Natural killer cell treated with Interleukin-12 subunit alpha and Interleukin-12 subunit beta and Interleukin-15 and Interleukin-18, amount 100 ng/mL, for 72 hours (primary cell): ENCODE data around the gene RBBP6. TPM values are rescaled to one million over a fixed set of nuclear protein-coding genes. Genes with fewer than 3 reads are reported as not detected.
"Not testable (repeated sequence)": the region's sequence is repeated elsewhere in the genome, so short reads cannot be mapped to it uniquely, and the experiment has no call there.

ENCODE experiments used
- ATAC-seq, 2 donors: fragments of 150-1000 bp; cut with Tn5 transposase in 1 of 2; sonication (Bioruptor Pico), chemical (Tn5 transposase) in 1 of 2; 2 replicates each; pipeline ENCODE4 v1.10.0; 2021
- DNase-seq: peaks from one replicate; pipeline ENCODE4 v3.0.0; 2022; ENCODE audit warnings: low spot score
- H3K27ac Mint-ChIP-seq, 2 donors: 1 replicate in 1 of 2; 2 replicates in 1 of 2; pipeline ENCODE4 v1.8.0; 2022; ENCODE audit warnings: mixed read lengths in 2 of 2, mild to moderate bottlenecking in 1 of 2, moderate library complexity in 1 of 2
- H3K27me3 Mint-ChIP-seq, 2 donors: 1 replicate in 1 of 2; 2 replicates in 1 of 2; pipeline ENCODE4 v1.8.0; 2022; ENCODE audit warnings: mixed read lengths in 2 of 2
- H3K36me3 Mint-ChIP-seq: one replicate; pipeline ENCODE4 v1.8.0; 2022; ENCODE audit warnings: mixed read lengths
- H3K4me1 Mint-ChIP-seq, 2 donors: 1 replicate in 1 of 2; 2 replicates in 1 of 2; pipeline ENCODE4 v1.8.0; 2022; ENCODE audit warnings: low read depth in 2 of 2, mixed read lengths in 2 of 2, mild to moderate bottlenecking in 1 of 2
- H3K4me3 Mint-ChIP-seq: one replicate; pipeline ENCODE4 v1.8.0; 2022; ENCODE audit warnings: mixed read lengths
- H3K9me3 Mint-ChIP-seq: 2 replicates; pipeline ENCODE4 v1.8.0; 2022; ENCODE audit warnings: mixed read lengths
- total RNA-seq, 2 donors: library from RNA; stranded (reverse); gene quantifications; one replicate each; pipeline ENCODE4 v1.2.3, GENCODE V29; 2022

RBBP6 gene
- total RNA-seq, 2 donors from 2014 or later = 64.0 to 69.5 TPM

DNA sequence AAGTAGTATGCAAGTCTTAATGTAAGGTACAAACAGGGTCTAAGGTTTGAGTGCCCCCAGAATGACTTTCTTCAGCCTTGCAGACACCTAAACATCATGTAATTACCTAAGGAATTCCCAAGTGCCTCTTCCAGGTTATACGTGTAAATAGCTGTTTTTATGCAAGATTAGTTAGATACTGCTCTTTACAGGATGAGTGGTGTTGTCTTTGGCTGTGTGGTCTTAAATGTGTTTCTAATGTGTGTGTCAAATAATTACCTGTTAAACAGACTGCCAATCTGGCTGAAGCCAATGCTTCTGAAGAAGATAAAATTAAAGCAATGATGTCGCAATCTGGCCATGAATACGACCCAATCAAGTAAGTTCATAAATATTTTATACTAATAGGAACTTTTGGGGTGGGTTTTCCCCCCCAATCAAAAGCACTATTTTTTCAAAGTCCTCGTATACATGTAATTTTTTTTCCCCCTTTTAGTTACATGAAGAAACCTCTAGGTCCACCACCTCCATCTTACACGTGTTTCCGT, 16.0 kb downstream of the RBBP6 start:
- no peak for ATAC-seq
- no peak overlapping the region for H3K4me3 Mint-ChIP-seq
- H3K27ac Mint-ChIP-seq = no peak overlapping the region
- no peak for DNase-seq
- peaks cover 18% of the 10 kb centered on the region for H3K36me3 Mint-ChIP-seq
- no peaks in the 10 kb centered on the region for H3K9me3 Mint-ChIP-seq
- H3K4me1 Mint-ChIP-seq = peaks cover 8% of the 10 kb centered on the region in 2 donors
- H3K27me3 Mint-ChIP-seq = no peaks in the 10 kb centered on the region

DNA sequence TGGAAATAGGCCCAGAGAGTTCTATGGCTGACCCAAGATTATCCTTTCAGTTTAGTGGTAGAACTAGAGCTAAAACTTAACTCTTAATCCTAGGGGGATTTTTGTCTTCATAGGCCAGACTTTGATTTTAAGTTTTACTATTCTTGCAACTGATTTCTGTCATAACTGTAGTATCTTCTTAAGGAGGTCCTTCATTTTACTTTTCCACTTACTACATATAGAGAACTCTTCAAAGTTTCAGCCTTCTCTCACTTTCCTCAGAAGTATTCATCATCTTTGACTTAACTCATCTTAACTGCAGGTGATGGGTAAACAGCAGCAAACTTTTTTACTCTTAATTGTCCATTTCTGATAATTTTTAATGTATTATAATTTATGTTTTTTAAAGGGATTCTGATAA, 23.4 kb downstream of the RBBP6 start:
- Mint-ChIP-seq H3K4me3 (no peak overlapping the region), H3K27me3 (no peaks in the 10 kb centered on the region), H3K9me3 (no peaks in the 10 kb centered on the region), H3K27ac (no peak overlapping the region), H3K4me1 (peaks cover 0 to 9% of the 10 kb centered on the region in 2 donors), H3K36me3 (peaks cover 26% of the 10 kb centered on the region)
- no peak for ATAC-seq
- no peak for DNase-seq

DNA sequence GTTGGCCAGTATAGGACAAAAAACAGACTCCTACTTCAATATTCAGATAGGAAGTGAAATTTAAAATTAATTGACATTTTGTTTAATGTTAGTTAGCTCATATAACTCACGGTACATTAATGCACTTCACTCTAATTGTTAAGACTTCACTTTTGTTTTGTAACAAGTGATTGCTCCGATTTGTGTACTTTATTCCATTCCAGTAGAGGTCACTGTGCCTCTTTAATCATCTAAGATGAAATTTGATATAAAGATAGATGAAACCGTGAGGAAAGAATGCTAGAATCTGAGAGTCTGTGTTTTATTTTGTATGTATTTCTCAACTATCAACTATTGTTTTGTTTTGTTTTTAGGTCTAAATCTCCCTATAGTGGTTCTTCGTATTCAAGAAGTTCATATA, 29.0 kb downstream of the RBBP6 start:
- Mint-ChIP-seq H3K36me3 (peaks cover 57% of the 10 kb centered on the region), H3K9me3 (peaks cover 4% of the 10 kb centered on the region), H3K27ac (no peak overlapping the region), H3K4me1 (peaks cover 0 to 9% of the 10 kb centered on the region in 2 donors), H3K27me3 (no peaks in the 10 kb centered on the region), H3K4me3 (no peak overlapping the region)
- DNase-seq = no peak
- no peak for ATAC-seq

DNA sequence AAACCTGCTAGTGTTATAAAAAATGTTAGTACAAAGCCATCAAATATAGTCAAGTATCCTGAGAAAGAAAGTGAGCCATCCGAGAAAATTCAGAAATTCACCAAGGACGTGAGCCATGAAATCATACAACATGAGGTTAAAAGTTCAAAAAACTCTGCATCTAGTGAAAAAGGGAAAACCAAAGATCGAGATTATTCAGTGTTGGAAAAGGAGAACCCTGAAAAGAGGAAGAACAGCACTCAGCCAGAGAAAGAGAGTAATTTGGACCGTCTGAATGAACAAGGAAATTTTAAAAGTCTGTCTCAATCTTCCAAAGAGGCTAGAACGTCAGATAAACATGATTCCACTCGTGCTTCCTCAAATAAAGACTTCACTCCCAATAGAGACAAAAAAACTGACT, 31.7 kb downstream of the RBBP6 start:
- Mint-ChIP-seq H3K9me3 (peaks cover 4% of the 10 kb centered on the region), H3K4me1 (peaks cover 0 to 9% of the 10 kb centered on the region in 2 donors), H3K27ac (peak overlapping the region in 1 of 2 donors; percentile 17), H3K36me3 (peaks cover 57% of the 10 kb centered on the region), H3K27me3 (no peaks in the 10 kb centered on the region), H3K4me3 (no peak overlapping the region)
- DNase-seq (no peak), ATAC-seq (no peak)

DNA sequence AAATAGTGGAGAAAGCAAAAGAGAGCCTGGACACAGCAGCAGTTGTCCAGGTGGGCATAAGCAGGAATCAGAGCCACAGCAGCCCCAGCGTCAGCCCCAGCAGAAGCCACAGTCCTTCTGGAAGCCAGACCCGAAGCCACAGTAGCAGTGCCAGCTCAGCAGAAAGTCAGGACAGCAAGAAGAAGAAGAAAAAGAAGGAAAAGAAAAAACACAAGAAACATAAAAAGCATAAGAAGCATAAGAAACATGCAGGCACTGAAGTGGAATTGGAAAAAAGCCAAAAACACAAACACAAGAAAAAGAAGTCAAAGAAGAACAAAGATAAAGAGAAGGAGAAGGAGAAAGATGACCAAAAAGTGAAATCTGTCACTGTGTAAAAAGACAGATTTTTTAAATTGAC, 32.7 kb downstream of the RBBP6 start:
- ATAC-seq (no peak), DNase-seq (no peak)
- H3K27ac Mint-ChIP-seq = no peak overlapping the region
- no peaks in the 10 kb centered on the region for H3K27me3 Mint-ChIP-seq
- H3K9me3 Mint-ChIP-seq = peaks cover 4% of the 10 kb centered on the region
- H3K4me1 Mint-ChIP-seq = peaks cover 0 to 9% of the 10 kb centered on the region in 2 donors
- peaks cover 56% of the 10 kb centered on the region for H3K36me3 Mint-ChIP-seq
- no peak overlapping the region for H3K4me3 Mint-ChIP-seq

DNA sequence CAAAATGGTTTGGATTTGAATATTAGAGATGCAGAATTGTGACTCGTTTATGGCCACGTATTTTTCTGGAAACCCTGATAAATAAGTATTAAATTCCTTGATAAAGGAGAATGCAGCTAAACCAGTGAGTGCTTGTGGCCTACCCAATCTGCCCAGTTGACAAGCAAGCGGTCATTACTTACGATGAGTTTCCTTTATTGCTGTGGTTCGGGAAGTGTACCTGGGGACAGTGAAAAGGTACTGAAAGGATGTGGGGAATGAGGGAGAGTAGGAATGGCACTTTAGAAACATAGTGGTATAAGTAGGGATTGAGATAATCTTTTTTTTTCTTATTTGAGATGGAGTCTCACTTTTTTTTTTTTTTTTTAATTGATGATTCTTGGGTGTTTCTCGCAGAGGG, 33.8 kb downstream of the RBBP6 start:
- ATAC-seq (no peak), DNase-seq (no peak)
- H3K9me3 Mint-ChIP-seq = peaks cover 4% of the 10 kb centered on the region
- H3K4me3 Mint-ChIP-seq = no peak overlapping the region
- no peaks in the 10 kb centered on the region for H3K27me3 Mint-ChIP-seq
- no peak overlapping the region for H3K27ac Mint-ChIP-seq
- peaks cover 0 to 9% of the 10 kb centered on the region in 2 donors for H3K4me1 Mint-ChIP-seq
- H3K36me3 Mint-ChIP-seq = peaks cover 46% of the 10 kb centered on the region

DNA sequence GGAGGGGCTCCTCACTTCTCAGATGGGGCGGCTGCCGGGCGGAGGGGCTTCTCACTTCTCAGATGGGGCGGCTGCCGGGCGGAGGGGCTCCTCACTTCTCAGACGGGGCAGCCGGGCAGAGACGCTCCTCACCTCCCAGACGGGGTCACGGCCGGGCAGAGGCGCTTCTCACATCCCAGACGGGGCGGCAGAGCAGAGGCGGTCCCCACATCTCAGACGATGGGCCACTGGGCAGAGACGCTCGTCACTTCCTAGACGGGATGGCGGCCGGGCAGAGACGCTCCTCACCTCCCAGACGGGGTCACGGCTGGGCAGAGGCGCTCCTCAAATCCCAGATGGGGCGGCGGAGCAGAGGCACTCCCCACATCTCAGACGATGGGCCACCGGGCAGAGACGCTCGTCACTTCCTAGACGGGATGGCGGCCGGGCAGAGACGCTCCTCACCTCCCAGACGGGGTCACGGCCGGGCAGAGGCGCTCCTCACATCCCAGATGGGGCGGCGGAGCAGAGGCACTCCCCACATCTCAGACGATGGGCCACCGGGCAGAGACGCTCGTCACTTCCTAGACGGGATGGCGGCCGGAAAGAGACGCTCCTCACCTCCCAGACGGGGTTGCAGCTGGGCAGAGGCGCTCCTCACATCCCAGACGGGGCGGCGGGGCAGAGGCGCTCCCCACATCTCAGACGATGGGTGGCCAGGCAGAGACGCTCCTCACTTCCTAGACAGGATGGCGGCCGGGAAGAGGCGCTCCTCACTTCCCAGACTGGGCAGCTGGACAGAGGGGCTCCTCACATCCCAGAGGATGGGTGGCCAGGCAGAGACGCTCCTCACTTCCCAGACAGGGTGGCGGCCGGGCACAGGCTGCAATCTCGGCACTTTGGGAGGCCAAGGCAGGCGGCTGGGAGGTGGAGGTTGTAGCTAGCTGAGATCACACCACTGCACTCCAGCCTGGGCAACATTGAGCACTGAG, 35.4 kb downstream of the RBBP6 start:
- H3K27me3 Mint-ChIP-seq, H3K4me1 Mint-ChIP-seq: not testable (repeated sequence)

DNA sequence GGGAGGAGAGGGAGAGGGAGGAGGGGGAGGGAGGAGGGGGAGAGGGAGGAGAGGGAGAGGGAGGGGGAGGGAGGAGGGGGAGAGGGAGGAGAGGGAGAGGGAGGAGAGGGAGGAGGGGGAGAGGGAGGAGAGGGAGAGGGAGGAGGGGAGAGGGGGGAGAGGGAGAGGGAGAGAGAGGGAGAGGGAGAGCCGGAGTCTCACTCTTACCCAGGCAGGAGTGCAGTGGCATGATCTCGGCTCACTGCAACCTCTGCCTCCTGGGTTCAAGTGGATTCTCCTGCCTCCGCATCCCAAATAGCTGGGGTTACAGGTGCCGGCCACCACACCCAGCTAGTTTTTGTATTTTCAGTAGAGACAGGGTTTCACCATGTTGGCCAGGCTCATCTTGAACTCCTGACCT, 36.4 kb downstream of the RBBP6 start:
- H3K27me3 Mint-ChIP-seq, H3K4me1 Mint-ChIP-seq, DNase-seq, ATAC-seq, H3K27ac Mint-ChIP-seq, H3K9me3 Mint-ChIP-seq, H3K4me3 Mint-ChIP-seq: not testable (repeated sequence)
- H3K36me3 Mint-ChIP-seq = peaks cover 21% of the 10 kb centered on the region

More for the DNA sequence above, 35.4 kb downstream of the RBBP6 start:
- H3K9me3 Mint-ChIP-seq, ATAC-seq, H3K27ac Mint-ChIP-seq, DNase-seq, H3K4me3 Mint-ChIP-seq: not testable (repeated sequence)
- H3K36me3 Mint-ChIP-seq = peaks cover 29% of the 10 kb centered on the region

DNA sequence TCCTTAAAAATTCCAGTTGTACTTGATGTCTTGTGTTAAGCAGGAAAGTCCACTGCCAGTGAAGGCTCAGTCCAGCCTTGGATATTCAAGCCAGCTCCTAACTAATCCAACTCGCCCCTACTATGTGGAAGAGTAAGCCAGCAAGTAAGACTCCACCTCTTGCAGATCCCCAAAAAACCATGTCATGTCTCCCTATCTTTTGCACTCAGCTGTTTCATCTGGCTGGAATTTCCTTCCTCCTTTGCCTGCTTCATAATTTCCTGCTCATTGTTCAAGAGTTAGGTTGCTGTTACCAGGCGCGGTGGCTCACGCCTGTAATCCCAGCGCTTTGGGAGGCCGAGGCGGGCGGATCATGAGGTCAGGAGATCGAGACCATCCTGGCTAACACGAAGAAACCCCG, 37.8 kb downstream of the RBBP6 start:
- Mint-ChIP-seq H3K4me3 (no peak overlapping the region), H3K27ac (no peak overlapping the region), H3K36me3 (peaks cover 7% of the 10 kb centered on the region), H3K27me3 (peaks cover 0 to 3% of the 10 kb centered on the region in 2 donors), H3K9me3 (peaks cover under 1% of the 10 kb centered on the region), H3K4me1 (no peaks in the 10 kb centered on the region)
- DNase-seq (no peak), ATAC-seq (no peak)

DNA sequence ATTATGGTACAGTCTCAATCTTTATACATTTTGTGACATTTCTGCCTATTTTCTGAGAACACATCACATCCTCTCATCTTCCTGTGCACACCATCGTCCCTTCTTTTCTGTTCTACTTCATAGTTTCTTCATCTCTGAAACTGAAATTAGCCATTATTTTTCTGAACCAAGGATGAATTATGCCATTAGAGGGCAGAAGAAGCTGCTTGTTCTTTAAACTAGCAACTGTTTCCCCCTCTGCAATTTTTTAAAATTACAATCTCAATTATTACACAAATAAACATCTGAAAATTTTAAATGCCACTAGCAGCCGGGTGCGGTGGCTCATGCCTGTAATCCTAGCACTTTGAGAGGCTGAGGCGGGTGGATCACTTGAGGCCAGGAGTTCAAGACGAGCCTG, 41.3 kb downstream of the RBBP6 start:
- DNase-seq = no peak
- no peak overlapping the region for H3K4me3 Mint-ChIP-seq
- H3K27me3 Mint-ChIP-seq = peaks cover 7 to 14% of the 10 kb centered on the region in 2 donors
- no peak overlapping the region for H3K27ac Mint-ChIP-seq
- no peaks in the 10 kb centered on the region for H3K9me3 Mint-ChIP-seq
- H3K36me3 Mint-ChIP-seq = no peaks in the 10 kb centered on the region
- ATAC-seq = no peak
- H3K4me1 Mint-ChIP-seq = peaks cover 0 to 4% of the 10 kb centered on the region in 2 donors

DNA sequence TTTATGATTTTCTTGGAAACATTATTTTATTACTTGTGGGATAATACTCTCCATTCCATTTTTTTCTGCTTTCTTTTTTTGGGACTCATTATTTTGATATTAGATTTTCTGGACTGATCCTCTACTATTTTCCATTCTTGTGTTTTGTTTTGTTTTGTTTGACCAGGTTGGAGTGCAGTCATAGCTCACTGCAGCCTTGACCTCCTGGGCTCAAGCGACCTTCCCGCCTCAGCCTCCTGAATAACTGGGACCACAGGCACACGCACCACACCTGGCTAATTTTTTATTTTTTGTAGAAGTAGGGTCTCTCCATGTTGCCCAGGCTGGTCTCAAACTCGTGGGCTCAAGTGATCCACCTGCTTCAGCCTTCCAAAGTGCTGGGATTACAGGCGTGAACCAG, 44.1 kb downstream of the RBBP6 start:
- DNase-seq (no peak), ATAC-seq (no peak)
- no peak overlapping the region for H3K27ac Mint-ChIP-seq
- no peak overlapping the region for H3K4me3 Mint-ChIP-seq
- H3K27me3 Mint-ChIP-seq = peaks cover 7 to 22% of the 10 kb centered on the region in 2 donors
- H3K4me1 Mint-ChIP-seq = peaks cover 0 to 7% of the 10 kb centered on the region in 2 donors
- H3K36me3 Mint-ChIP-seq = no peaks in the 10 kb centered on the region
- H3K9me3 Mint-ChIP-seq = no peaks in the 10 kb centered on the region

DNA sequence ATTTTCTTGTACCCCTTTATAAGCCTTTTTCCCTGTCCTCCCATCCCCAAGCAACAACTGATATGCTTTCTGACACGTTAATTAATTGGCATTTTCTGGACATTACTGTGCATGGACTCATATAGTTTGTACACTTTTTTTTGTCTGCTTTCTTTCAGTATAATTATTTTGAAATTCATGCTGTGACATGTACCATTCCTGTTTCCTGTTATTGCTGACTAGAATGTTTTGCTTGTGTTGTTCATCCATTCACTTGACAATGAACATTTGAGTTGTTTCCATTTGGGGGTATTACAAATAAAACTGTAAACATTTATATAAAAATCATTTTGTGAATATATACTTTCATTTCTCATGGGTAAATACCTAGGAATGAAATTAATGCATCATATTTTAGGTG, 50.6 kb downstream of the RBBP6 start:
- no peak overlapping the region for H3K4me3 Mint-ChIP-seq
- ATAC-seq = no peak
- no peak for DNase-seq
- peaks cover 0 to 7% of the 10 kb centered on the region in 2 donors for H3K4me1 Mint-ChIP-seq
- H3K36me3 Mint-ChIP-seq = no peaks in the 10 kb centered on the region
- no peaks in the 10 kb centered on the region for H3K9me3 Mint-ChIP-seq
- H3K27ac Mint-ChIP-seq = no peak overlapping the region
- peaks cover 7 to 25% of the 10 kb centered on the region in 2 donors for H3K27me3 Mint-ChIP-seq

DNA sequence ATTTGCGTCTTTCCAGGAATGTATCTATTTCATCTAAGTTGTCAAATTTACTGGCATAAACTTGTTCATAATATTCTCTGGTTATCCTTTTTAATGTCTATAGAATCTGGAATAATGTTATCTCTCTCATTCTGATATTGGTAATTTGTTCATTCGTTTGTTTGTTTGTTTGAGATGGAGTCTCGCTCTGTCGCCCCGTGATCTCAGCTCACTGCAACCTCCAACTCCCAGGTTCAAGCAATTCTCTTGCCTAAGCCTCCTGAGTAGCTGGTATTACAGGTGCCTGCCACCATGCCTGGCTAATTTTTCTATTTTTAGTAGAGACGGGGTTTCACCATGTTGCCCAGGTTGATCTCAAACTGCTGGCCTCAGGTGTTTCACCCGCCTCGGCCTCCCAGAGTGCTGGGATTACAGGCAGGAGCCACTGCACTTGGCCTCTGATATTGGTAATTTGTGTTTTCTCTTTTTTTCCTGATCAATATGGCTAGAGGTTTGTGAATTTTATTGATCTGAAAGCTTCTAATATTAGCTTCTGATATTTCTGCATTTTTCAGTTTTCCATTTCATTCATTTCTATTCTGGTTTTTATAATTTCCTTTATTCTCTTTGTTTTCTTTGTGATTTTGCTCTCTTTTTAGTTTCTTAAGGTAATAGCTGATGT, 59.5 kb downstream of the RBBP6 start:
- no peak overlapping the region for H3K4me3 Mint-ChIP-seq
- H3K4me1 Mint-ChIP-seq = no peaks in the 10 kb centered on the region
- H3K27ac Mint-ChIP-seq = no peak overlapping the region
- DNase-seq (no peak), ATAC-seq (no peak)
- H3K36me3 Mint-ChIP-seq = no peaks in the 10 kb centered on the region
- peaks cover 25 to 47% of the 10 kb centered on the region in 2 donors for H3K27me3 Mint-ChIP-seq
- no peaks in the 10 kb centered on the region for H3K9me3 Mint-ChIP-seq

DNA sequence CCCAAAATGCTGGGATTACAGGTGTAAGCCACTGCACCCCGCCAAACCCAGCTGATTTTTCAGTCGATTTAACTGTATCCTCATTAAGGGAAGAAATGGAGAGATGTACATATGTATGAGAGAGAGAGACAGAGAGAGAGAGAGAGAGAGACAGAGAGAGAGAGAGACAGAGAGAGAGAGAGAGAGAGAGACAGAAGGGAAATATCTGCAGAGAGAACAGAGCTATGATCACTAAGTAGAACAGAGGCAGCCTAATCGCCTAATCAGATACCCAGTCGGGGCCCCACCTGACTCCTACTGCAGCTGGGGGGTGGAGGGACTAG, 70.0 kb downstream of the RBBP6 start:
- Mint-ChIP-seq H3K27me3 (peaks cover 47 to 50% of the 10 kb centered on the region in 2 donors), H3K36me3 (no peaks in the 10 kb centered on the region), H3K4me1 (peaks cover 0 to 2% of the 10 kb centered on the region in 2 donors), H3K4me3 (no peak overlapping the region), H3K27ac (no peak overlapping the region), H3K9me3 (no peaks in the 10 kb centered on the region)
- no peak for ATAC-seq
- DNase-seq = no peak
